ENCODE measurements around the gene SLC22A8. TPM values are rescaled to one million over a fixed set of nuclear protein-coding genes. Genes with fewer than 3 reads are reported as not detected.

The SLC22A8 gene, protein sequence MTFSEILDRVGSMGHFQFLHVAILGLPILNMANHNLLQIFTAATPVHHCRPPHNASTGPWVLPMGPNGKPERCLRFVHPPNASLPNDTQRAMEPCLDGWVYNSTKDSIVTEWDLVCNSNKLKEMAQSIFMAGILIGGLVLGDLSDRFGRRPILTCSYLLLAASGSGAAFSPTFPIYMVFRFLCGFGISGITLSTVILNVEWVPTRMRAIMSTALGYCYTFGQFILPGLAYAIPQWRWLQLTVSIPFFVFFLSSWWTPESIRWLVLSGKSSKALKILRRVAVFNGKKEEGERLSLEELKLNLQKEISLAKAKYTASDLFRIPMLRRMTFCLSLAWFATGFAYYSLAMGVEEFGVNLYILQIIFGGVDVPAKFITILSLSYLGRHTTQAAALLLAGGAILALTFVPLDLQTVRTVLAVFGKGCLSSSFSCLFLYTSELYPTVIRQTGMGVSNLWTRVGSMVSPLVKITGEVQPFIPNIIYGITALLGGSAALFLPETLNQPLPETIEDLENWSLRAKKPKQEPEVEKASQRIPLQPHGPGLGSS
- total RNA-seq: not detected

GRCh38 chr11:63015521-63016215, at the start of gene SLC22A8:
SLC22A8 (minus strand) TSS chr11:63015841; CDS start chr11:63014958, 883 bp downstream.

GRCh38 chr11:62984451-62984991, 31.1 kb downstream of the SLC22A8 start, which contains the start of gene SLC22A6:
SLC22A6 (minus strand) TSS chr11:62984967; CDS start chr11:62984690, 277 bp downstream.

Other genes with a start within 250 kb of the SLC22A8 start
- 10 to 100 TPM; 28.0 to 31.0 TPM for gene TAF6L, start 244.4 kb downstream of the SLC22A8 start, total RNA-seq
- 10 to 100 TPM; 50.3 to 60.6 TPM for gene TMEM179B, start 228.4 kb downstream of the SLC22A8 start, total RNA-seq
- 10 to 100 TPM; 14.5 to 23.0 TPM for gene TMEM223, start 223.8 kb downstream of the SLC22A8 start, total RNA-seq
- 10 to 100 TPM; 31.7 to 32.0 TPM for gene NXF1, start 210.4 kb downstream of the SLC22A8 start, total RNA-seq
- 10 to 100 TPM; 22.0 to 26.5 TPM for gene STX5, start 183.8 kb downstream of the SLC22A8 start, total RNA-seq
- gene TEX54, start 183.0 kb downstream of the SLC22A8 start, total RNA-seq: not detected
- gene WDR74, start 176.3 kb downstream of the SLC22A8 start, total RNA-seq: 10 to 100 TPM; 33.7 to 87.9 TPM
- gene SLC3A2, start 134.9 kb downstream of the SLC22A8 start, total RNA-seq: 100 to 1,000 TPM; 486 to 693 TPM
- 1 to 10 TPM in 1 of 2 donors, under 1 TPM in 1; under 0.01 to 1.3 TPM for gene CHRM1, start 94.5 kb downstream of the SLC22A8 start, total RNA-seq
- not detected for gene SLC22A6, start 30.9 kb downstream of the SLC22A8 start, total RNA-seq
- not detected for gene SLC22A24, start 128.4 kb upstream of the SLC22A8 start, total RNA-seq
- not detected for gene SLC22A25, start 227.8 kb upstream of the SLC22A8 start, total RNA-seq

Data from melanocyte of skin (primary cell).